Stromal cell of bone marrow (primary cell): ENCODE measurements around the gene DHRS4L2.
"Not testable (repeated sequence)": the region's sequence is repeated elsewhere in the genome, so short reads cannot be mapped to it uniquely, and the experiment has no call there.

ENCODE experiments used
- DNase-seq: peaks from one replicate; pipeline ENCODE4 v3.0.0-alpha.2; 2012; ENCODE audit warnings: low read depth

The DHRS4L2 gene

GRCh38 chr14:23973178-23973577 is 15.6 kb upstream of the DHRS4L2 start:
- not testable (repeated sequence) for DNase-seq

- DNase-seq: not testable (repeated sequence)
Measured at GRCh38 chr14:23974041-23974440, 14.7 kb upstream of the DHRS4L2 start.

GRCh38 chr14:23977208-23977607 is 11.5 kb upstream of the DHRS4L2 start:
- DNase-seq: not testable (repeated sequence)

GRCh38 chr14:23981951-23982813 is 6.5 kb upstream of the DHRS4L2 start:
- DNase-seq: not testable (repeated sequence)

- peak; percentile 90 for DNase-seq
Measured at GRCh38 chr14:23984891-23985602, 3.7 kb upstream of the DHRS4L2 start.

GRCh38 chr14:23988223-23988606 is 514 bp upstream of the DHRS4L2 start:
- DNase-seq: not testable (repeated sequence)

- not testable (repeated sequence) for DNase-seq
Measured at GRCh38 chr14:23989734-23990445, 1.2 kb downstream of the DHRS4L2 start.

GRCh38 chr14:23990961-23991360 is 2.2 kb downstream of the DHRS4L2 start:
- DNase-seq: not testable (repeated sequence)

GRCh38 chr14:23993042-23993441 is 4.3 kb downstream of the DHRS4L2 start:
- DNase-seq: not testable (repeated sequence)

- not testable (repeated sequence) for DNase-seq
Measured at GRCh38 chr14:23996009-23996408, 7.3 kb downstream of the DHRS4L2 start.

- DNase-seq: not testable (repeated sequence)
Measured at GRCh38 chr14:23996825-23997224, 8.1 kb downstream of the DHRS4L2 start.

- not testable (repeated sequence) for DNase-seq
Measured at GRCh38 chr14:23999640-24000039, 10.9 kb downstream of the DHRS4L2 start.

GRCh38 chr14:24001078-24001477 is 12.3 kb downstream of the DHRS4L2 start:
- not testable (repeated sequence) for DNase-seq

- not testable (repeated sequence) for DNase-seq
Measured at GRCh38 chr14:24001679-24002078, 12.9 kb downstream of the DHRS4L2 start.

- not testable (repeated sequence) for DNase-seq
Measured at GRCh38 chr14:24006471-24006816, 17.7 kb downstream of the DHRS4L2 start.

GRCh38 chr14:24006817-24007652 is 18.3 kb downstream of the DHRS4L2 start:
- DNase-seq: not testable (repeated sequence)

GRCh38 chr14:24011051-24011450 is 22.3 kb downstream of the DHRS4L2 start:
- DNase-seq: no peak

- not testable (repeated sequence) for DNase-seq
Measured at GRCh38 chr14:24012726-24013273, 24.1 kb downstream of the DHRS4L2 start.

GRCh38 chr14:24013654-24014514 is 25.2 kb downstream of the DHRS4L2 start:
- DNase-seq: peak; percentile 46

GRCh38 chr14:24015745-24016144 is 27.0 kb downstream of the DHRS4L2 start:
- DNase-seq: not testable (repeated sequence)
